Astrocyte of the cerebellum (primary cell): ENCODE data around the gene NBEAL2.

Experiments
- DNase-seq: peaks from one replicate; pipeline ENCODE4 v3.0.0-alpha.2; 2011; ENCODE audit warnings: low read depth
- H3K4me3 ChIP-seq: 2 replicates; pipeline ENCODE4 v1.5.1; 2011; ENCODE audit warnings: mild to moderate bottlenecking, low read depth, low read length, moderate library complexity
- CTCF ChIP-seq: IDR thresholded peaks from 2 replicates; pipeline ENCODE4 v1.5.1; 2012; ENCODE audit warnings: low read length, low read depth, moderate library complexity, mild to moderate bottlenecking; ENCODE audit errors: missing control alignments
- in situ Hi-C: cut with HindIII; loops from 2 replicates; pipeline ENCODE4 v1.10.0; 2017; ENCODE audit warnings: low sequenced_read_pairs

The NBEAL2 gene

GRCh38 chr3:46946416-46946815 lies 33.0 kb upstream of the NBEAL2 start:
- in situ Hi-C loops: no loop called here
- no peak for DNase-seq
- H3K4me3 ChIP-seq: no peak overlapping the region
- no peak for TF ChIP-seq CTCF

- in situ Hi-C loops: no loop called here
- no peak overlapping the region for H3K4me3 ChIP-seq
- TF ChIP-seq CTCF: no peak
- DNase-seq: no peak
These were observed 32.5 kb upstream of the NBEAL2 start for GRCh38 chr3:46946856-46947545.

GRCh38 chr3:46947546-46947901 lies 31.9 kb upstream of the NBEAL2 start:
- H3K4me3 ChIP-seq: no peak overlapping the region
- in situ Hi-C loops: no loop called here
- DNase-seq: no peak
- TF ChIP-seq CTCF: no peak

DNA sequence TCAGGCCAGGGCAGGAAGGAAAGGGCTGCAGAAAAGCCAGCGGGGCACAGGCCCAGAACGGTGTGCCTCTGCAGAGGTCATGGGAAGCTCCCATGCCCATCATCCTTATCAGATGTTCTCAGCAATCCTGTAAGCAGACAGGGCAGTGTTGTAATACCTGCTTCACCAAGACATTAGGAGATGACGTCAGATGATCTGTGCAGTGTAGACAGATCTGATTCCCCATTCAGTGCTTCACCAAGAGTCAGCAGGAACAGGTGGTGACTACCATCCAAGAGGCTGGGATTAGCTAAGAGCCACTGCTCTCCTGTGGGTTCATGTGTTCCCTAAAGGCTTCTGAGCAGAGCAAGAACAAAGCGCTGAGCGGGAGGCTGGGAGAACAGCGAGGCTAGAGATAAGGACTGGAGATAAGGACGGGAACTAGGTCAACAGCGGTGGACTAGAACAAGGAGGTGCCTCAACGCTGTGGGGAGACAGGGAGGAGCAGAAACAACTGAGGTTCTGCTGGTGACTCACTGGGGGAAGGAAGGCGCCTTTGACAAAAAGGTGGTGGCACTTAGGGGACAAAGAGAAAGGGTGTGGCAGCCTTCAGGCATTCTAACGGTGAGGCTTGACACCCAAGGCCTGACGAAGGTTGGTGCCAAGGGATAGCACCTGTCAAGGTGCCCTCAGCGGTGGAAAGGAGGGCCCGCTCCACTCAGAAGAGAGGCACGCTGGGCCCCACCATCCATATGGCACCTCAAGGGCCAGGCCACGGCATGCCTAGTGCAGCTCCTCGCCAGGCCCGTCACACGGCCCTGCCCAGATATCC lies 31.3 kb upstream of the NBEAL2 start:
- in situ Hi-C loops: no loop called here
- DNase-seq: no peak
- no peak overlapping the region for H3K4me3 ChIP-seq

GRCh38 chr3:46948830-46949671 lies 30.4 kb upstream of the NBEAL2 start:
- H3K4me3 ChIP-seq: no peak overlapping the region
- no peak for TF ChIP-seq CTCF
- no peak for DNase-seq
- in situ Hi-C loops: no loop called here

More for the DNA sequence above, 31.3 kb upstream of the NBEAL2 start:
- no peak for TF ChIP-seq CTCF

DNA sequence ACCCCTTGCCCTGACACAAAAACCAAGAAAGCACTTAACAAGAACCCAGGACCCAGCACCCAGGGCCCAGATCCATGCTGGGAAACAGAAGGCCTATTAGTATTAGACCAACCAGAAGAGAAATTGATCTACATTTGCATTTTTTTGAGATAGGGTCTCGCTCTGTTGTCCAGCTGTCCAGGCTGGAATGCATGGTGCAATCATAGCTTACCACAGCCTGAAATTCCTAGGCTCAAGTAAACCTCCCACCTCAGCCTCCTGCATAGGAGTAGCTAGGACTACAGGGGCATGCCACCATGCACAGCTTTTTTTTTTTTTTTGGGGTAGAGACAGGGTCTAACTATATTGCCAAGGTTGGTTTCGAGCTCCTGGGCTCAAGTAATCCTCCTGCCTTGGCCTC lies 29.3 kb upstream of the NBEAL2 start:
- in situ Hi-C loops: no loop called here
- no peak overlapping the region for H3K4me3 ChIP-seq
- DNase-seq: no peak
- TF ChIP-seq CTCF: no peak
